Measurements from ENCODE around the gene FAM83C.

GRCh38 chr20:35307666-35308653 is 15.7 kb upstream of the FAM83C start:
- TF ChIP-seq CTCF (IDR thresholded peaks at IDR 0.05) (no peak), POLR2A (IDR thresholded peaks at IDR 0.05) (no peak)

Data from Peyer's patch (tissue), 4 donors.